Stimulated activated CD4-positive, alpha-beta T cell treated with anti-CD3 and anti-CD28 coated beads, Interleukin-4, amount 100 ng/mL, for 24 hours (primary cell): ENCODE measurements around the gene DES.

Experiments used
- DNase-seq: peaks from one replicate; pipeline ENCODE4 v3.0.0-alpha.2; 2020

The DES gene

GRCh38 chr2:219441451-219442255 lies 23.5 kb downstream of the DES start:
- DNase-seq, result peak; percentile 39

GRCh38 chr2:219442256-219443015 lies 24.3 kb downstream of the DES start:
- no peak for DNase-seq

GRCh38 chr2:219443016-219443696 lies 25.0 kb downstream of the DES start:
- no peak for DNase-seq

DNA sequence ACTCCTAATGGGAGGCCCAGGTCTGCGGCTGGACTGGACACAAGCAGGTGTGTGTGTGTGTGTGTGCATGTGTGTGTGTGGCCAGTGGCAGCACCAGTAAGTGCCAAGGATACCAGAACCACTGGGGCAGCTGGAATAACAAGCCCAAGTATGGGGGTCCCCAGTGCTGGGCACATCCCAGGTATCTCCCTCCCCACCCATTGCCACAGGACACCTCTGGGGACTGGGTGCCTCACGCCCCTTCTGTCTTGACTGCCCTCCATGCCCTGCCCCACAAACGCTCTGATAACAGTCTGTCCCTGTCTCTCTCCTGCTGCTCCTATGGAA lies 25.5 kb downstream of the DES start:
- DNase-seq, result no peak

GRCh38 chr2:219444566-219445091 lies 26.5 kb downstream of the DES start:
- DNase-seq, result no peak

DNA sequence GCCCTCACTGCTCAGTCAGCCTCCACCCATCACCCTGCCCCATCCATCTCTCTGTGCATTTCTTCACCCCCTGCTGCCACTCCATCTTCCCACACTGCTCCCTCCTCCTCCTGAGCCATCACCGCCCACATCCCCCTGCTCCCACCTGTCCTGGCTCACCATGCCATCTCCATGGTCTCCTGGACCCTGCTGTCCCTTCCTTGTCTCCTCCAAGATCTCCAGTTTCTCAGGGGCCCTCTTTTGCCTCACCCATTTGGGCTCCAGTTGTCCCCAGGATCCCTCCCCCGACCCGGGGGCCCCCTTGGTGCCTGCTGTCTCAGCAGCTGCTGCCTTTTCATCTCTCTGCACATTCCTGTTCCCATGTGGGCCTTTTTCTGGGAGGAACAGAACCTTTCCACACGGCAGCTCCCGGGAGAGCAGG lies 27.1 kb downstream of the DES start:
- no peak for DNase-seq

- DNase-seq, result no peak
Observed at GRCh38 chr2:219446101-219446504, 27.9 kb downstream of the DES start.

GRCh38 chr2:219446689-219447088 lies 28.5 kb downstream of the DES start:
- DNase-seq, result no peak

GRCh38 chr2:219447242-219448098 lies 29.3 kb downstream of the DES start:
- DNase-seq, result no peak

DNA sequence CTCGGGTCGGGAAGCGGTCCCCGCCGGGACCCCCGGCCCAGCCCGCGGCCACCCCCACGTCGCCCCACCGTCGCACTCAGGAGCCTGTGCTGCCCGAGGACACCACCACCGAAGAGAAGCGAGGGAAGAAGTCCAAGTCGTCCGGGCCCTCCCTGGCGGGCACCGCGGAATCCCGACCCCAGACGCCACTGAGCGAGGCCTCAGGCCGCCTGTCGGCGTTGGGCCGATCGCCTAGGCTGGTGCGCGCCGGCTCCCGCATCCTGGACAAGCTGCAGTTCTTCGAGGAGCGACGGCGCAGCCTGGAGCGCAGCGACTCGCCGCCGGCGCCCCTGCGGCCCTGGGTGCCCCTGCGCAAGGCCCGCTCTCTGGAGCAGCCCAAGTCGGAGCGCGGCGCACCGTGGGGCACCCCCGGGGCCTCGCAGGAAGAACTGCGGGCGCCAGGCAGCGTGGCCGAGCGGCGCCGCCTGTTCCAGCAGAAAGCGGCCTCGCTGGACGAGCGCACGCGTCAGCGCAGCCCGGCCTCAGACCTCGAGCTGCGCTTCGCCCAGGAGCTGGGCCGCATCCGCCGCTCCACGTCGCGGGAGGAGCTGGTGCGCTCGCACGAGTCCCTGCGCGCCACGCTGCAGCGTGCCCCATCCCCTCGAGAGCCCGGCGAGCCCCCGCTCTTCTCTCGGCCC lies 30.1 kb downstream of the DES start:
- DNase-seq, result no peak

DNA sequence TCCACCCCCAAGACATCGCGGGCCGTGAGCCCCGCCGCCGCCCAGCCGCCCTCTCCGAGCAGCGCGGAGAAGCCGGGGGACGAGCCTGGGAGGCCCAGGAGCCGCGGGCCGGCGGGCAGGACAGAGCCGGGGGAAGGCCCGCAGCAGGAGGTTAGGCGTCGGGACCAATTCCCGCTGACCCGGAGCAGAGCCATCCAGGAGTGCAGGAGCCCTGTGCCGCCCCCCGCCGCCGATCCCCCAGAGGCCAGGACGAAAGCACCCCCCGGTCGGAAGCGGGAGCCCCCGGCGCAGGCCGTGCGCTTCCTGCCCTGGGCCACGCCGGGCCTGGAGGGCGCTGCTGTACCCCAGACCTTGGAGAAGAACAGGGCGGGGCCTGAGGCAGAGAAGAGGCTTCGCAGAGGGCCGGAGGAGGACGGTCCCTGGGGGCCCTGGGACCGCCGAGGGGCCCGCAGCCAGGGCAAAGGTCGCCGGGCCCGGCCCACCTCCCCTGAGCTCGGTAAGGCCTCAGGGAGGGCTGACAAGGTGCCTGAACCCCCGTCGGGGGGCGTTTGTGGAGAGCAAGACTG lies 30.7 kb downstream of the DES start:
- no peak for DNase-seq

GRCh38 chr2:219449609-219450008 lies 31.4 kb downstream of the DES start:
- DNase-seq, result no peak

DNA sequence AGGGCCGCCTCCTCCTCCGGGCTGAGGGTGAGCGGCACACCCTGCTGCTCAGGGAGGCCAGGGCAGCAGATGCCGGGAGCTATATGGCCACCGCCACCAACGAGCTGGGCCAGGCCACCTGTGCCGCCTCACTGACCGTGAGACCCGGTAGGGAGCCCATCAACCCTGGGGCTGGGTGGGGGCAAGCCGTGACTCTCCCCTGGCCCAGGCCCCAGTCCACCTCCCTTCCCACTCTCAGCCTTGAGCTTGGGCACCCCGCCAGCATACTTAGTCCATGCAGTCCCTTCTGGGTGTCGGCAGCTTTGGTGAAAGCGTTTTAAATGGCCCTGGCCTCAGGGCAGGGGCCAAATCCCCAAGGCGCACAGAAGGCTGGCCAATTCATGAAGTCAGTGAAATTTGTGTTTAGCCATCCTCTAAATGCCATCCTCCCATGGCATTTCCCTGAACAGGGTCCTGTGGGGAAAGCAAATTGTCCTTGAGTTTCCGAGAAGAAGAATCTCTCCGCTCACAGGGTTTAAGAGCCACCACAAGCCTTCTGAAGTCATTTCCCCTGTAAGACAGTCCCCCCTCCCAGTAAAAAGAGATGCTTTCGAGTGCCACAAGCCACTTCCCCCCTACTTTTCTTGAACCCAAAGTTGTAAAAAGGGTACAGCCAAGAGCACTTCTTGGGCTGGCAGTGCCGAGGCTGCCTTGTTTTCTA lies 33.6 kb downstream of the DES start:
- no peak for DNase-seq

GRCh38 chr2:219452361-219453317 lies 34.5 kb downstream of the DES start:
- DNase-seq, result no peak

DNA sequence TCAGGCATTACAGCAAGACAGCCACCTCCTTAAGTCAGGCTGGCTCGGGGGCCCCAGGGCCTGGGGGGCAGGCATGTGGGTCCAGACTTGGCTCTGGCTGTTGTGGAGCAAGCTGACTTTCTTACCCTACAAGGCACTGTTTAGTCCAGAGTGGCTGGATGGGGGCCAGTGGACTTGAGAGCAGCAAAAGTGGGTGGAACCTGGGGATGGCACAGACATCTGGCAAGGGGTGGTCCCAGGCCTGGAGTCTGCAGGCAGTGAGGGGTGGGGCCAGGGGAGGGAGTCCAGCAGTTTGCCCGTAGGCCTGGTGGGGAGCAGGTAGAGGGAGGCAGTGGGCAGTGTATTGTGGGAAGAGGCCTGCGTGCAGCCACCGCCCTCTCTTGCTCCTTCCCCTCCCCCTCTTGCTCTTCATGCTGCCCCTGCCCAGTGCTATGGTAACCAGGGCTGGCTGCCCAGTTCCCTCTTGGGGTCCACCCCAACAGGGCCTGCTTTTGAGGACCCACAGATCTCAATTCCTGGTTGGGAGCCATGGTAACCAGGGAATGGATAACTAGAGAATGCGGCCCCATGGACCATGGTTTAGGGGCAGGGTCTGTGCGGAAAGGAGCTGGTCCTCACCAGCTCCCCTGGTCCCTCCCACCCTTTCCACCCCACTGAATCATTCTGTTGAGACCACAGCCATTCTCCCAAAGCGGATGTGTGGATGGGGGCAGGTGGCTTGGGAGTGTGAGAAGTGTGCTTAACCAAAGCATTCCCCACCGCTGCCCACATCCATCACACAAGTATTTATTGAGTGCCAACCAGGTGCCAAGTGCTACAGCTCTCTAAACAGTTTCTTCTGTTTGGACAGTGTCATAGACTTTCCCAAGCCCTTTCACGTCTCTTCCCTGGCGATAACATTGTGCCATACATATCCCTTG lies 35.8 kb downstream of the DES start:
- no peak for DNase-seq

GRCh38 chr2:219455581-219455980 lies 37.4 kb downstream of the DES start:
- DNase-seq, result no peak

DNA sequence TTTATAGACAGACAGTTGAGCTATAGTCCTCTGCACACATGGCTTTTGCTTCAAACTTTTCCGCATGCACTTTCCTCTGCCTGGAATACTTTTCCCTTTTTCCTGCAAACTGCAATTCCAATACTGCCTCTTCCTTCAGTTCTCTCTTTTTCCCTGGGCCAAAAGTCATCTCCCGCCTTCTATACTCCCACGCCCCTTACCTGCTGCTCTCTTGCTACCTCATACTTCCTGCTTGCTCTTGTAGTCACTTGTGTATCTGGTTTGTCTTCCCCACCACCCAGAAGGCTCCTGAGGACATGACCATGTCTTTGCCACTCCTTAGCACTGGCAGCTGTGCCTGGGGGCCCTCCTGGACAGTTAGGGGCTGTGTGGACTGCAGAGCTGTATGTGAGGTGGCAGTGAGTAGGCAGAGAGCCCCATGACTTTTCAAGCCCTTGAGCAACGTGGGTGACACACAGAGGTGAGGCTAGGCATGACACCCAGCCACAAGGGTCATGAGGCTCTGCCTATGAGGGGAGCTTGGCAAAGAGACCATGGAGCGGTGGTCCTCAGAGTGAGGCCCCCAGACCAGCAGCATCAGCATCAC lies 39.7 kb downstream of the DES start:
- no peak for DNase-seq

DNA sequence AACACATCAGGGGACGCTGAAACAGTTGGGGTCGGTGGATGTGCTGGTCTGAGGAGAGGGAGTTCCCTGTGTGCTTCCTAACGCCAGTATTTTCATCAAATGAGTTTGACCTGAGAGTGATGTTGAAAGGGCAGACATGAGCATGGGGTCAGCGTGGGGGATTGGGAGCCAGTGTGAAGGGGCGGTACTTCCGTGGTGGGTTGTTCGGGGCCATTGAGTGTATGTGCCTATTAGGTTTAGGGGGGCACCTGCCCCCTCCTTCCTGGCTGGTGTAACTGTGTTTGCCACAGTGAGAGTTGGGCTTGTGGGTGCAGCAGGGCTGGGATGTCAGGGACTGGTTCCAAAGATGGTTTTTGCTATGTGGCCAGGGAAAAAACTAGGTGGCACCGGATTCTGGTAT lies 40.8 kb downstream of the DES start:
- DNase-seq, result no peak
